ENCODE measurements around the gene OR2AG1.
"Not testable (repeated sequence)": the region's sequence is repeated elsewhere in the genome, so short reads cannot be mapped to it uniquely, and the experiment has no call there.

The OR2AG1 gene

DNA sequence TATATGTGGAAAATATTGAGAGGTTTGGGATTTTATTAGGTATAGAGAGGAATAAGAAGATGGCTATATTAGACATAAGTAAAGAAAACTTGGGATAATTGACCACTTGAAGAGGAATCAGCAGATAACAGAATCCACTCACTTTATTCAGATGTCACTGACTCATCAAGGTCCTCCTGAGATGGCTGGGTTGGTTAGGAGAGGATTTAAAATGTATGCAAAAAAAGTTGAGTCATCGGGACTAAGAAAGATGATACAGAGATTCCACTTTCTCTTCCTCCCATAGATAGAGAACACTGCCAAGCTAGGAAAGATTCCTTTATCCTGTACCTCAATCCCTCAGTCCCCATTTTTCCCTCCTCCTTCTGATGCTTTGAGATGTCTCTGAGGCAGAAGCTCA is 16.6 kb downstream of the OR2AG1 start, which contains the start of gene OR6A2:
Gene OR6A2 (minus strand): TSS at position 288 of the 400 bp plus-strand sequence. CDS start 3,981 bp downstream, outside the sequence.
- Mint-ChIP-seq H3K9me3 (no peaks in the 10 kb centered on the region), H3K27me3 (ENCODE audit: low read depth, poor library complexity) (no peaks in the 10 kb centered on the region), H3K4me1 (no peaks in the 10 kb centered on the region), H3K36me3 (ENCODE audit: low read depth) (no peaks in the 10 kb centered on the region), H3K4me3 (no peak within 1 kb of the TSS), H3K27ac (no peak within 1 kb of the TSS)
- TF ChIP-seq, protein P1, sequence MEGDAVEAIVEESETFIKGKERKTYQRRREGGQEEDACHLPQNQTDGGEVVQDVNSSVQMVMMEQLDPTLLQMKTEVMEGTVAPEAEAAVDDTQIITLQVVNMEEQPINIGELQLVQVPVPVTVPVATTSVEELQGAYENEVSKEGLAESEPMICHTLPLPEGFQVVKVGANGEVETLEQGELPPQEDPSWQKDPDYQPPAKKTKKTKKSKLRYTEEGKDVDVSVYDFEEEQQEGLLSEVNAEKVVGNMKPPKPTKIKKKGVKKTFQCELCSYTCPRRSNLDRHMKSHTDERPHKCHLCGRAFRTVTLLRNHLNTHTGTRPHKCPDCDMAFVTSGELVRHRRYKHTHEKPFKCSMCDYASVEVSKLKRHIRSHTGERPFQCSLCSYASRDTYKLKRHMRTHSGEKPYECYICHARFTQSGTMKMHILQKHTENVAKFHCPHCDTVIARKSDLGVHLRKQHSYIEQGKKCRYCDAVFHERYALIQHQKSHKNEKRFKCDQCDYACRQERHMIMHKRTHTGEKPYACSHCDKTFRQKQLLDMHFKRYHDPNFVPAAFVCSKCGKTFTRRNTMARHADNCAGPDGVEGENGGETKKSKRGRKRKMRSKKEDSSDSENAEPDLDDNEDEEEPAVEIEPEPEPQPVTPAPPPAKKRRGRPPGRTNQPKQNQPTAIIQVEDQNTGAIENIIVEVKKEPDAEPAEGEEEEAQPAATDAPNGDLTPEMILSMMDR (IDR thresholded peaks at IDR 0.05) = no peak
- no peak for DNase-seq

DNA sequence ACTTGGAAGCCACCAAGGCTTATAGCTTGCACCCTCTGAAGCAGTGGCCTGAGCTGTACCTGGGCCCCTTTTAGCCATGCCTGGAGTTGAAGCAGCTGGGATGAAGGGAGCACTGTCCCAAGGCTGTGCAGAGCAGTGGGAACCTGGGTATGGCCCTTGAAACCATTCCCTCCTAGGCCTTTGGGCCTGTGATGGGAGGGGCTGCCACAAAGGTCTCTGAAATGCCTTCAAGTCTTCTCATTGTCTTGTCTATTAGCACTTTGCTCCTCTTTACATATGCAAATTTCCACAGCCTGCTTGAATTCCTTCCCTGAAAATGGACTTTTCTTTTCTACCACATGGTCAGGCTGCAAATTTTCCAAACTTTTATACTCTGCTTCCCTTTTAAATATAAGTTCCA is 18.3 kb downstream of the OR2AG1 start:
- not testable (repeated sequence) for H3K4me3 Mint-ChIP-seq; H3K27me3 Mint-ChIP-seq (ENCODE audit: low read depth, poor library complexity); H3K36me3 Mint-ChIP-seq (ENCODE audit: low read depth); H3K27ac Mint-ChIP-seq; H3K9me3 Mint-ChIP-seq; DNase-seq; H3K4me1 Mint-ChIP-seq

- H3K27ac Mint-ChIP-seq = no peak overlapping the region
- H3K27me3 Mint-ChIP-seq (ENCODE audit: low read depth, poor library complexity) = peaks cover 3% of the 10 kb centered on the region
- TF ChIP-seq, protein P1 (IDR thresholded peaks at IDR 0.05) = peak; percentile 94
- no peak overlapping the region for H3K4me3 Mint-ChIP-seq
- H3K36me3 Mint-ChIP-seq (ENCODE audit: low read depth) = no peaks in the 10 kb centered on the region
- H3K4me1 Mint-ChIP-seq = peaks cover 6% of the 10 kb centered on the region
- no peaks in the 10 kb centered on the region for H3K9me3 Mint-ChIP-seq
- DNase-seq = peak; percentile 32
Measured at GRCh38 chr11:6812390-6813005, 29.7 kb downstream of the OR2AG1 start.

- Mint-ChIP-seq H3K4me1 (peaks cover 6% of the 10 kb centered on the region), H3K27ac (no peak overlapping the region), H3K4me3 (no peak overlapping the region), H3K36me3 (ENCODE audit: low read depth) (no peaks in the 10 kb centered on the region), H3K9me3 (no peaks in the 10 kb centered on the region), H3K27me3 (ENCODE audit: low read depth, poor library complexity) (peaks cover 3% of the 10 kb centered on the region)
- TF ChIP-seq, protein P1 (IDR thresholded peaks at IDR 0.05) = no peak
- DNase-seq = no peak
Measured at GRCh38 chr11:6813656-6814055, 30.8 kb downstream of the OR2AG1 start.

GRCh38 chr11:6817694-6818093 is 34.9 kb downstream of the OR2AG1 start:
- Mint-ChIP-seq H3K36me3 (ENCODE audit: low read depth) (peaks cover 6% of the 10 kb centered on the region), H3K4me1 (peaks cover 6% of the 10 kb centered on the region), H3K9me3 (peaks cover 10% of the 10 kb centered on the region), H3K27ac (no peak overlapping the region), H3K4me3 (no peak overlapping the region), H3K27me3 (ENCODE audit: low read depth, poor library complexity) (no peaks in the 10 kb centered on the region)
- TF ChIP-seq, protein P1 (IDR thresholded peaks at IDR 0.05) = no peak
- DNase-seq = no peak

DNA sequence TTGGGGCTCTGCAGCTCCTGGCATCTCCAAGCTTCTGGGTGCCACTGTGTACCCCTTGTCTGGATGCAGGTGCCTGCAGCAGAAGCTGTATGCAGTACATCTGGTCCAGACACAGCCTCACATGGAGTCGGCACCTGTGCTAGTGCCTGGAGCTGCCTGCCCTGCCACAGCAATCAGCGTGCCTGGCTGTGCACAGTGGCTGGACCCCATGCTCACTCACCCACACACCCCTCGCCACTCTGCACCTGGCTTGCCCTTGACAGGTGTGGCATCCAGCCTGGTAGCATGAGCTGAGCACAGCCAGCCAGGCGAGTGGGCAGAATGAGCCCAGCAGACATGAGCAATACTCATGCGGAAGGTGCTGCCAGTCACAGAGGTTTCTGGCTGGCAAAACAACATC is 36.1 kb downstream of the OR2AG1 start:
- no peak for DNase-seq
- Mint-ChIP-seq H3K36me3 (ENCODE audit: low read depth) (peaks cover 6% of the 10 kb centered on the region), H3K4me1 (no peaks in the 10 kb centered on the region), H3K27me3 (ENCODE audit: low read depth, poor library complexity) (no peaks in the 10 kb centered on the region), H3K9me3 (peaks cover 10% of the 10 kb centered on the region), H3K4me3 (no peak overlapping the region), H3K27ac (no peak overlapping the region)
- TF ChIP-seq, protein P1 (IDR thresholded peaks at IDR 0.05) = no peak

Measured in nephron progenitor cell (in vitro differentiated cells).